A673 (cell line): ENCODE results near the gene GRIP1.

Source experiments
- CTCF ChIP-seq: fragments of 300-800, 200-600 bp; sonication (generic); conservative IDR thresholded peaks from 2 replicates; pipeline ENCODE4 v1.5.1; 2017; ENCODE audit warnings: low read depth, mild to moderate bottlenecking, antibody characterized with exemption, low read length, moderate library complexity, mixed read lengths
- EZH2 ChIP-seq: fragments of 200-600 bp; sonication (generic); IDR thresholded peaks from 2 replicates; pipeline ENCODE4 v1.6.1; 2017; ENCODE audit warnings: borderline replicate concordance, low read depth, mild to moderate bottlenecking, mixed read lengths, antibody characterized with exemption, low read length; ENCODE audit not compliant: poor library complexity, severe bottlenecking

GRCh38 chr12:66603461-66603860 is 75.4 kb downstream of the GRIP1 start:
- TF ChIP-seq CTCF, result no peak
- TF ChIP-seq EZH2, result no peak
